GM06990 (cell line): Measurements from ENCODE around the gene ME2.

ENCODE experiments used
- DNase-seq: peaks from one replicate; pipeline ENCODE4 v3.0.0-alpha.2; 2011; ENCODE audit not compliant: insufficient read length; ENCODE audit errors: extremely low read depth
- H3K27me3 ChIP-seq: replicated peaks from 2 replicates; pipeline ENCODE4 v1.6.0; 2011; ENCODE audit warnings: low read length; ENCODE audit not compliant: control insufficient read depth, insufficient read depth
- H3K36me3 ChIP-seq: 2 replicates; pipeline ENCODE4 v1.5.1; 2011; ENCODE audit warnings: low read length; ENCODE audit not compliant: control insufficient read depth, insufficient read depth
- H3K4me3 ChIP-seq: replicated peaks from 2 replicates; pipeline ENCODE4 v1.5.1; 2011; ENCODE audit warnings: low read depth, mild to moderate bottlenecking, control low read depth, low read length
- TF ChIP-seq, protein P1 (sequence below): IDR thresholded peaks from 2 replicates; pipeline ENCODE4 v1.5.1; 2011; ENCODE audit warnings: low read length, control low read depth, mild to moderate bottlenecking, inconsistent platforms; ENCODE audit not compliant: insufficient read depth, poor library complexity, severe bottlenecking

Gene ME2

DNA sequence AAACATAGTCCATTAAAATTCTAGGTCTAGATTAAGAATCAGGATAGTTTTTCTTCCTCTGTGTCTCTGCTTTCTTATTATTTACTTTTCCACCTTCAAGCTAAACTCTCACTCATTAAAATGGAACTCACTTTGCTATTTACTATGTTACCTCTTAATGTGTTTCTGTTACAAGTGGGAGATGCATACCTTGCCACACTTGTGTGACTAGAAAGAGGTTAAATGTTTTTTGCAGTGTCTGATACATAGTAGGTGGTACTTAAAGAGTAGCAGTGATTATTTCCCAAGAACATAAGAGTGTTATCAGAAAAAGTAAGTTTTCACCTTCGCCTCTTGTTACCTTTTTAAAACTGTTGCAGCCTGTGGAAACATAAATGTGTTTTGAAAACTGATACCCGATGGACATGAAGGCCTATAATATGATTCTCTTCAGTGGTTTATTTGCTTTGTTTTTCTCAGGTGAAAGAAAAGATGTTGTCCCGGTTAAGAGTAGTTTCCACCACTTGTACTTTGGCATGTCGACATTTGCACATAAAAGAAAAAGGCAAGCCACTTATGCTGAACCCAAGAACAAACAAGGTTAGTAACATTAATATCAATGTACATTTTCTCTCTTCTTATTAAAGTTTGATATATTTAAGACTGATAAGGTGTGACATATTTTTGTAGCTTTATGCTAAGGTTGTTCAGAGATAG is 16.6 kb downstream of the ME2 start:
- no peak overlapping the region for H3K4me3 ChIP-seq
- DNase-seq = no peak
- TF ChIP-seq, protein P1, sequence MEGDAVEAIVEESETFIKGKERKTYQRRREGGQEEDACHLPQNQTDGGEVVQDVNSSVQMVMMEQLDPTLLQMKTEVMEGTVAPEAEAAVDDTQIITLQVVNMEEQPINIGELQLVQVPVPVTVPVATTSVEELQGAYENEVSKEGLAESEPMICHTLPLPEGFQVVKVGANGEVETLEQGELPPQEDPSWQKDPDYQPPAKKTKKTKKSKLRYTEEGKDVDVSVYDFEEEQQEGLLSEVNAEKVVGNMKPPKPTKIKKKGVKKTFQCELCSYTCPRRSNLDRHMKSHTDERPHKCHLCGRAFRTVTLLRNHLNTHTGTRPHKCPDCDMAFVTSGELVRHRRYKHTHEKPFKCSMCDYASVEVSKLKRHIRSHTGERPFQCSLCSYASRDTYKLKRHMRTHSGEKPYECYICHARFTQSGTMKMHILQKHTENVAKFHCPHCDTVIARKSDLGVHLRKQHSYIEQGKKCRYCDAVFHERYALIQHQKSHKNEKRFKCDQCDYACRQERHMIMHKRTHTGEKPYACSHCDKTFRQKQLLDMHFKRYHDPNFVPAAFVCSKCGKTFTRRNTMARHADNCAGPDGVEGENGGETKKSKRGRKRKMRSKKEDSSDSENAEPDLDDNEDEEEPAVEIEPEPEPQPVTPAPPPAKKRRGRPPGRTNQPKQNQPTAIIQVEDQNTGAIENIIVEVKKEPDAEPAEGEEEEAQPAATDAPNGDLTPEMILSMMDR = no peak
- H3K27me3 ChIP-seq = no peaks in the 10 kb centered on the region
- H3K36me3 ChIP-seq = peaks cover 5% of the 10 kb centered on the region

DNA sequence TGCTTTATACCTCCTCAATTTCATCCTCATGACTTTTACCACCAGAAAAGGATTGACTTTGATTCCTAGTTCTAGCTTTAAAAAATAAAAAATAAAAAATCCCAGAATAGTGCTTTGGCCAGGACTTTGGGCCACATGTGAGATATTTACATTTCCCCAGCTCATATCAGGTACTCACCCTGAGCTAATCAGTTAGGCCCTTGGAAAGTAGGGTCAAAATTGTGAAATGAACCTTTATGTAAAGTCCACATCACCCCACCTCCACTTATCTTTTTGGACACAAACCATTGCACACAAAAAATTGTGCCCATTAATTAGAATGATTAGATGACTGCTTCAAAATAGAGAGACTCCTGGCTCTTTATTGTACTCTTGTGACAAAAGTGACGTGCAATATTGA is 17.2 kb downstream of the ME2 start:
- TF ChIP-seq, protein P1 = no peak
- Histone ChIP-seq H3K4me3 (no peak overlapping the region), H3K27me3 (no peaks in the 10 kb centered on the region), H3K36me3 (peaks cover 5% of the 10 kb centered on the region)
- DNase-seq = no peak

DNA sequence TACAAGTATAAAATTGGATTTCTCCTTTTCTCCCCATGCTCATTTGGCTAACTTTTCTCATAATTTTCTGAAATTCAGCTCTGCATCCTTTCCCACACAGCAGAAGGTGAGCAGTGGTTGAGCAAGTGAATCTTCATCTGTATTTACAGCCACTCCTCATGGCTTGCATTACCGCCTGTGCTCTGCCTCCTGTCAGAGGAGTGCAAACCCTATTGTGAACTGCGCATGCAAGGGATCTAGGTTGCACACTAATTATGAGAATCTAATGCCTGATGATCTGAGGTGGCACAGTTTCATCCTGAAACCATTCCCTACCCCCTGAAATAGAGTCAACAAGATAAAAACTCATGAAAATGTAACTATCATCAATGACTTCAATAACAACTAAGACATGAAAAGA is 20.0 kb downstream of the ME2 start:
- DNase-seq = no peak
- H3K36me3 ChIP-seq = peaks cover 5% of the 10 kb centered on the region
- no peak overlapping the region for H3K4me3 ChIP-seq
- TF ChIP-seq, protein P1 = no peak
- no peaks in the 10 kb centered on the region for H3K27me3 ChIP-seq

DNA sequence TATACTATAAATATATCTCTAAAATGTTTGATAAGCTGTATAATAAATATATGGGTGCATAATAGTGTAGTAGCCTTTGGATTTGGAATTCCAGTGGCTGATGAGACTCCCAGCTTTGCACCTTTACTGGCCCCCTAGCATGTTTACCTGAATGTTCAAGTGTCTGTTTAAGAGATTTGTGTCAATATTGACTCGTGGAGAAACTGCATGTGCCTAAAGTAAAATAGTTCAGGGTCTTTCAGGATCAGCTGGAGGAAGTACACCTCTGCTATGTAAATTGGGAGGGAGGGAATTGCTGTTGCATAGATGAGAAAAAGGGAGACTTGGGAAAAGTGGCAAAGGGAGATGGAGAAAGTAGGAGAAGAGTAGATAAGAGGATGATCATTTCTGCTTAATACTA is 23.9 kb downstream of the ME2 start:
- Histone ChIP-seq H3K27me3 (no peaks in the 10 kb centered on the region), H3K4me3 (no peak overlapping the region), H3K36me3 (peaks cover 8% of the 10 kb centered on the region)
- TF ChIP-seq, protein P1 = no peak
- DNase-seq = no peak

DNA sequence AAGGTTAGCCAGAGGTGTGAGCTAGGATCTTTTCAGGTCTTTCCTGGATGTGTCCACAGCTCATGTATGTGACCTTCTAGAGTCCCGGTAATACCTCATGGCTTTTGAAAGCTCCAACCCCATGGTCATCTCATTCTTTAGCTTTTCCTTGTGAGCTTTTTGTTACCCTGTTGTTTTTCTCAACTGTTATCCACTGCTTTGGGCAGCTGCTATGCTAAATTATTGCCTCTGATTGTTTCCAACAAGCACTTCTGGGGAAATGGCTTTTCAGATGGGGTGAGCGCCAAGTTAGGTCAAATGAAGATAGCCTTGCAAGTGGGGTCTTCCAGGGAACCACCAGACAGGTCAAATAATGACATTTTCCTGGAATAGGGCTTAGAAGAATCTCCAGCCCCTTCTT is 27.9 kb downstream of the ME2 start:
- DNase-seq = no peak
- Histone ChIP-seq H3K27me3 (no peaks in the 10 kb centered on the region), H3K4me3 (no peak overlapping the region), H3K36me3 (peaks cover 9% of the 10 kb centered on the region)
- TF ChIP-seq, protein P1 = no peak

DNA sequence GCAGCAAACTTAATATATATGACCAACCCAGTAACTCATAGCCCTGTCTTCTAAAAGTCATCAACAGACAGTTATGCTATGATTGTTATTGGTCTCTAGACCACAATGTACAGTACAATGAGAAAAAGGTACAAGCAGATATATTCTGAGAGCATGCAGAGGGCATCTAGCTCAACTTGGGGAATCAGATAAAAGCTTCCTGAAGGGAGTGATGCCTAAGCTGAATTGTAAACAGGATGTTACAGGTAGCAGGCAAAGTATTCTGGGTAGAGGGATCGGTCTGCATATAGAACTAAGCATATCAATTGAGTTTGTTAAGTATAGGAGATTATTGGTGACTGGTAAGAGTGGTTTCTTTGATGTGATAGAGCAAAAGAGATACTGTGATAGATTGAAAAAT is 30.3 kb downstream of the ME2 start:
- Histone ChIP-seq H3K27me3 (no peaks in the 10 kb centered on the region), H3K36me3 (peaks cover 9% of the 10 kb centered on the region), H3K4me3 (no peak overlapping the region)
- DNase-seq = no peak
- TF ChIP-seq, protein P1 = no peak
